ENCODE results near the gene TNC.

TNC gene

GRCh38 chr9:115046199-115046598, 71.8 kb downstream of the TNC start:
- no peak for DNase-seq (ENCODE audit: low read depth)

GRCh38 chr9:115043632-115044031, 74.3 kb downstream of the TNC start:
- no peak for DNase-seq (ENCODE audit: low read depth)

- no peak for DNase-seq (ENCODE audit: low read depth)
These were observed 75.0 kb downstream of the TNC start for GRCh38 chr9:115042781-115043509.

GRCh38 chr9:115039516-115040120, 78.3 kb downstream of the TNC start:
- no peak for DNase-seq (ENCODE audit: low read depth)

GRCh38 chr9:115038178-115038577, 79.8 kb downstream of the TNC start:
- no peak for DNase-seq (ENCODE audit: low read depth)

GRCh38 chr9:115036691-115037090, 81.3 kb downstream of the TNC start:
- no peak for DNase-seq (ENCODE audit: low read depth)

- no peak for DNase-seq (ENCODE audit: low read depth)
These were observed 81.9 kb downstream of the TNC start for GRCh38 chr9:115035841-115036612.

- no peak for DNase-seq (ENCODE audit: low read depth)
These were observed 83.2 kb downstream of the TNC start for GRCh38 chr9:115034801-115035200.

- DNase-seq (ENCODE audit: low read depth): no peak
These were observed 84.2 kb downstream of the TNC start for GRCh38 chr9:115033800-115034199.

- DNase-seq (ENCODE audit: low read depth): no peak
These were observed 85.7 kb downstream of the TNC start for GRCh38 chr9:115032296-115032695.

- no peak for DNase-seq (ENCODE audit: low read depth)
These were observed 88.0 kb downstream of the TNC start for GRCh38 chr9:115030006-115030405.

- no peak for DNase-seq (ENCODE audit: low read depth)
These were observed 92.2 kb downstream of the TNC start for GRCh38 chr9:115025721-115026120.

- no peak for DNase-seq (ENCODE audit: low read depth)
These were observed 92.9 kb downstream of the TNC start for GRCh38 chr9:115024925-115025535.

- no peak for DNase-seq (ENCODE audit: low read depth)
These were observed 95.1 kb downstream of the TNC start for GRCh38 chr9:115022760-115023434.

GRCh38 chr9:115018547-115019435, 99.2 kb downstream of the TNC start:
- DNase-seq (ENCODE audit: low read depth): no peak

GRCh38 chr9:115016344-115016743, 101.6 kb downstream of the TNC start:
- no peak for DNase-seq (ENCODE audit: low read depth)

- no peak for DNase-seq (ENCODE audit: low read depth)
These were observed 102.8 kb downstream of the TNC start for GRCh38 chr9:115015018-115015635.

- DNase-seq (ENCODE audit: low read depth): no peak
These were observed 103.5 kb downstream of the TNC start for GRCh38 chr9:115014438-115014837.

GRCh38 chr9:115013998-115014397, 104.0 kb downstream of the TNC start:
- DNase-seq (ENCODE audit: low read depth): peak; percentile 65

- DNase-seq (ENCODE audit: low read depth): no peak
These were observed 105.5 kb downstream of the TNC start for GRCh38 chr9:115012486-115012885.

GRCh38 chr9:115010874-115011273, 107.1 kb downstream of the TNC start:
- no peak for DNase-seq (ENCODE audit: low read depth)

All from activated T-helper 1 cell treated with Interleukin-2 at 50 U/mL for 16 hours (primary cell).